HG03280 (cell line): ENCODE data around the gene SLC29A1.
A peak's percentile ranks its signal among the peaks of the same experiment; 100 is the strongest.

Source experiments
- ATAC-seq: cut with Tn5 transposase; IDR thresholded peaks from one replicate; pipeline ENCODE4 v1.9.1; 2021; ENCODE audit warnings: mild to moderate bottlenecking, moderate library complexity; ENCODE audit not compliant: unreplicated experiment

The SLC29A1 gene

DNA sequence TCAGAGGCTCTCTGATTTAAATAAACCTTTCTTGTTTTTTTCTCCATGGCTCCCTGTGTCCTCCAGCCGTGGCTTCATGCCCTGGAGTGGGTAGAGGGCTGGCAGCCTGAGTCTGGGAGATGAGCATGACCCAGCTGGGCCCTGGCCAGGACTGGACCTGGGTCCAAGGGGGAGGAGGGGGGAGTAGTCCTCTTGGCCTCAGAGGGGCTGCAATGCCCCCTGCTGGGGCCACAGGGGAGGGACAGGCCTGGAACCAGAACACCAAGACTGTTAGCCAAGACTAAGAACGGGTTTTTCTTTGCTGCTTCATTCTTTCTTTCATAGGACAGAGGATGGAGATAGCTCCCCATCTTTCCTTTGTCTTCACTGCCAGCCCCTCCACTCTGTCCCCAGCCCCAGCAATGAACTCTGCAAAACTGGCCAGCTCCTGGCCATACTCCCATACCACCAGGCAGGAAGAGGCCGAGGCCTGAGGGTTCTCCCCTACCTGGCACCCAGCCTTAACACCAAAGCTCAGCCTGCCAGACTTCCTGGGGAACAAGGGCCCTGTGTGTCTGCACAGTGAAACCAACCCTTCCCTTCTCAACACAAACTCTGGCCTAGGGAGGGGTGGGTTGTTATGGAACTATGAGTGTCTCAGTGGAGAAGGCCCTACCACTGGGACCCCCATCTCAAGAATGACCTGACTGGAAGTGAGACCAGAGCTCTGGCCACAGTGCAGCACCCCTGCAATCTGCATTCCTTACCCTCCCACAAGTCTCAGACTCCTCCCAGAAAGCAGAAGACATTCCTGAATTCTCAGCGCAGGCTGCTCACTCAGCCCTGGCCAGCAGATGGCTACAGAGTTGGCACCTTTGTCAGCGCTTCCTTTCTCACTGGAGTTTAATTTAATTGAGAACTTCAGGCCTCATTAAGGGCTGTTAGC, 11.0 kb downstream of the SLC29A1 start:
- ATAC-seq: no peak

DNA sequence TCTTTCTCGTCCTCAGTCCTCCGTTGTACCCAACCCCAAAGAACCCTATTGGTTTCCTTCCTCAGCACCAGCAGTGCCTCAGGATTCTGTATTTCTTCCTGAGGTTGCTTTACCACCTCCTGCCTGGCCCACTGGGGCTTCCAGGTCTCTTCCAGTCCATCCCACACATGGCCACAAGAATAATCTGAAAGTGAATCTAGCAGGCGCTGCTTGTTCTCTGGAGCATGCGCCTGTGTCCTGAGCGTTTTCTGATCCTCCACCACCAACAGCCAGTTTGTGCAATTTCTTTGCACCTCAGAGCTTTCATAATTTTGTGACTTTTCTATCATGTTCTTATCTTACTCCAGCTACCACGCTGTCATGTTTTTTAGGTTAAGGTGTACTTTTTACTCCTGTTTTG, 11.9 kb downstream of the SLC29A1 start:
- no peak for ATAC-seq

DNA sequence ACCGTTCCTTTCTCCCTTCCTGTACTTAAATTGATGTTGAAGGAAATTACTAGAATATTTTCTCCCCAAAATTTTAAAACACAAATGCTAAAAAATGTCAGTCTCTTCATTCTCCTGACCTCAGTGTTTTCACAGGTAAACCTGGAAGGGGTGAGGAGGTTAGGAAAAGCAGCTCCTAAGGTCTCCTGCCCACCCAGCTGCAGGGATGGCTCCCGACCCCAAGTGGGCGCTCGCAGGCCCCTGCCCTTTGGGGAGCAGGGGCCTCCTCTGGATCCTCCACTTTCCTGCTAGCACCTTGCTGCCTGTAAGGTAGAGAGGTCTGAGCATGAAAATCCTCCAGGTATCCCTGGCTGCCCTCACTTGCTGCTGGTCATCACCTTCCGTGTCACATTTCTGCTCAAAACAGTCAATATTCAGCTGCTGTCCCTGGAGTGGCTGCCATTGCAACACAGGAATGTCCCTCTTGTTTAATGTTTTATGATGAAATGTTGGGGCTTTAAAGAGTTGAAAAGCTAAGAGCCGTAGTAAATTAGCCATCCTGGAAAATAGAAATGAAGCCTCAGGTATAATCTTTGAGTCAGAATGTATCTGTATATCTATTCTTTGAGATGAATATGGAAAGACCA, 12.6 kb downstream of the SLC29A1 start:
- ATAC-seq: no peak

DNA sequence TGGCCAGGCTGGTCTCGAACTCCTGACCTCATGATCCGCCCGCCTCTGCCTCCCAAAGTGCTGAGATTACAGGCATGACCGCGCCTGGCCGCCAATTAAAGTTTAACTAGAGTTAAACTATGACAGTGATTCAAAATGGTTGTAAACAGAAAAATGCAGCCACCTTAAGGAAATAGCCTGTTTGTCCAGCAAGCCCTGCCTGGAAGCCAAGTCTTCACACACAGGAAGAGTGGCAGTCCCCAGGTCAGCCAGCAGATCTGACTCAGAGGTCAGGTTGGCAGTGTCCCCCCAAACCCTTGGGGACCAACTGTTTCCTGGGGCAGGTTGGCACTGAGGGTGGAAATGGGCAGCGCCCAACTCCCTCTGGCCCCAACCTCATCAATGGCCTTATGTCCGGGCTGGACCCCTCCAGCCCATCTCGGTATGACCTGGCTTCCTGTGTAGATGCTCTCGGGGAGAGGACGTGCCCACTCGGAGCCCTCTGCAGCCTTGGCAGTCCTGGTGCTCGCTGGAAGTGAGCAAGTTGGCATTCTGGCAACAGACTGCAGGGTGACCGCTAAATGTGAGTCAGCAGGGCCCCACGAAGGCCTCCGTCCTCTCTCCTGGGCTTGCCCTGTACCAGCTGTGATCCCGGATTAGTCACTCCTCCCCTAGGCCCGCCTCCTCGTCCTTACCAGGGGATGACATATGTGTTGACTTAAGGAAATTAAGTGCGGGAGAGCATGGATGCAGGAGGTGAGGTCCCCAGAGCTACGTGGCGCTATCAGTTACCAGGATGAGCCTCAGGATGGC, 13.8 kb downstream of the SLC29A1 start:
- peak; percentile 45 for ATAC-seq

DNA sequence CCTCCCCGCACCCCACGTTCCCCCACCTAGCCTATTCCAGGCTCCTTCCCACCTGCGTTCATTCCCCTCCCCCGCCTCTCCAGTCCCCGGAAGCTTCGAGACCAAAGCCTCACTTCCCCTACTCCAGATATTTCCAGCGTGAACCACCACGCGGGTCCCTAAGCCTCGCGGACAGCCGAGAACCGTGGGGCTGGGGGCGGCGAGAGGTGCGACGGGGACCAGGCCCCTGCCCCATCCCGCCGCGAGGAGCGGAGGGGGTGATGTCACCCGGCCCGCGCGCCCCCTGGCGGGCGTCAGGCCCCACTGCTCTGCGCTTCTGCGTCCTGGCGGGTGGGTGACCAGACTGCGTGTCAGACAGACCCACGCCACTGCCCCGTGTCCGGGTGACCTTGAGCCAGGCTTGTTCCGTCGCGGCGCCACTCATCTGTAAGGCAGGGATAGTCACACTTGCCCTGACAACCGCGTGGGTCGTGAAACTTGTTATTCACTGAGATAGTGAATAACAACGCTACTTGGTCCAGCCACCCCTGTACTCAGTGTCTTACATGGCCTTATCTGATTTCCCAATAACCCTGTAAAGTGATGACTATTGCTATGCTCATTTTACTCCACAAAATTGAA, 14.5 kb downstream of the SLC29A1 start:
- ATAC-seq: peak; percentile 79

DNA sequence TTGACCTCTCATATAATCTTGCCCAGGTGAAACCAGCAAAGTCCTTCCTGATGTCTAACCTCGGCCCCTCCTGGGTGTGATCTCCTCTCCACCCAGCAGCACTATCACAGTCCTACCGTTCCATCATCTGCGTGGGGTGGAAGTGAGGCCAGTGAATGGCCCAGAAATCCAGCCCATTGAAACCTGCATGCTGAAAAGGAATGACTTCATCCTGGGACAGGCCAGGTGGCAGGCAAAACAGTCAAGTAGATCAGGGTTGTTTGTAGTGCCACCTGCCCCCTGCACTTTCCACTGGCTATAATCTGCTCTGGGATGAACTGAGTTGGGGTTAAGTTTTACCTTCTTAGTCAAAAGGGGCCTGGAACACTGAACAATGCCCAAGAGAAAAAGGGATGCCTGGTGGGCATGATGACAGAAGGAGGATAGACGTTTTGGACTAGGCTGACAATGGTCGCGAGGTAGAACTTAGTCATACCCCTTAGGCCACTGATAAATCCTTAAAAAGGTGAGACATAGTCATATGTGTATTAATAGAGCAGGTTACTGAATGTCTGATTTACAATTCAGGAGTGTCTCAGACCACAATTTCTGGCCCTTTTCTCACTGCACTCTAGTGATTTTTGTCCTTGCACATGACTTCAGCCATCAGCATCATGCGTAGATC, 15.4 kb downstream of the SLC29A1 start:
- no peak for ATAC-seq

DNA sequence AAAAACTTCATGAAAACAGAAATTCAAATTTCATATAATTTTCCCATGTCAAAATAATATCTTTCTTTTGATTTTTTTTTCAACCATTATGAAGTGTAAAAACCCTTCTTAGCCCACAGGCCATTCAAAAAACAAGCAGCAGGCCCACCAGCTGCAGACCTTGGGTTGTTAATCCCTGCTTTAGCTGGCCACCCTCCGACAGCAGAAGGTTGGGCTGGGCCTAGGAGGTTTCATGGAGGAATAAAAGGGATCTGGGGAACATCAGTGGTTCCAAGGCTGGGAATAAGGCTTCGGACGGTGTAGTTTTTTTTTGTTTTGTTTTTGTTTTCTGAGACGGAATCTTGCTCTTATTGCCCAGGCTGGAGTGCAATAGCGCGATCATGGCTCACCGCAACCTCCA, 19.9 kb downstream of the SLC29A1 start:
- no peak for ATAC-seq

DNA sequence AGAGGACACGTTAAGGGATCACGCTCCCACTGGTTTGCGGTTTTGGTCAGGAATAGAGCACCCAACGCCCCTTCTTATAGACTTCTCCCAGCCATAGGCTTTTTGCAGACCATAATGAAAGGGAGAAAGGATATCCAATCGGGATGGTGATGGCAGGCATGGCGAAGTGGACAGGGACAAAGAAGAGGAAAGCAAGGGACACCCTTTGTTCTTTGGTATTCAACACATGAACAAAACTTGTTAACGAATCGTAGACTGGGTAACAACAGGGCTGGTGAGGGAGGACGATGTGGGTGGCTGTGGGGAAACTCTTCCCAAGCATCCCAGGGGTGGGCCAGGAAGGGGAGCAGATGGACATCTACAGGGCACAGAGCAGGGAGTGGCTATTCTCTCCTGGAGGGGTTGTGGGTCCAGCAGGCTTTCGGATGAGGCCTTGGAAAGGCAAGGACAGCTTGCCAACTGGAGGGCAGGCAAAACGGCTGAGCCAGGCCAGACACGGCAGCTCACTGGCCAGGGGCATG, 22.1 kb downstream of the SLC29A1 start:
- no peak for ATAC-seq

DNA sequence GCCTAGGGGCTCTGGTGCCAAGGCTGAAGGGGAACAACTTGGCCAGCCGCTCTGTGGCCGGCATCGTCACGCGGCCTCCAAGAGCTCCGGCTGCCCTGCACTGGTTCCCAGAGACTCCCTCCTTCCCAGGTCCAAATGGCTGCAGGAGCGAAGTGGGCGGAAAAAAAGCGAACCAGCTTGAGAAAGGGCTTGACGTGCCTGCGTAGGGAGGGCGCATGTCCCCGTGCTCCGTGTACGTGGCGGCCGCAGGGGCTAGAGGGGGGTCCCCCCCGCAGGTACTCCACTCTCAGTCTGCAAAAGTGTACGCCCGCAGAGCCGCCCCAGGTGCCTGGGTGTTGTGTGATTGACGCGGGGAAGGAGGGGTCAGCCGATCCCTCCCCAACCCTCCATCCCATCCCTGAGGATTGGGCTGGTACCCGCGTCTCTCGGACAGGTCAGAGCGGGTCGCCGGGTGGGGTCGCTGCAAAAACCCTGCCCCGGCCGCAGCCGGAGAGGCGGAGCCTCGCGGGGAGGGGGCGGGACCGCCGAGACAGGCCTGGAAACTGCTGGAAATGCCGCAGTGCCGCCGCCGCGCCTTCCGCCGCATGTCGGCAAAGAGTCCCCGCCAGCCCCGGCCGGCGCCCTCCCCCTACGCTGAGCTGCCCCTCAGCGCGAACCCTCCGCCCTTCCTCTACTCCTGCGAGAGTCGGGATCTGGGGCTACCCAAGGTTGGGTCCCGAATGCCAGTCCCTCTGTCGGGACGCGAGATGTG, 22.7 kb downstream of the SLC29A1 start:
- ATAC-seq: peak; percentile 46

DNA sequence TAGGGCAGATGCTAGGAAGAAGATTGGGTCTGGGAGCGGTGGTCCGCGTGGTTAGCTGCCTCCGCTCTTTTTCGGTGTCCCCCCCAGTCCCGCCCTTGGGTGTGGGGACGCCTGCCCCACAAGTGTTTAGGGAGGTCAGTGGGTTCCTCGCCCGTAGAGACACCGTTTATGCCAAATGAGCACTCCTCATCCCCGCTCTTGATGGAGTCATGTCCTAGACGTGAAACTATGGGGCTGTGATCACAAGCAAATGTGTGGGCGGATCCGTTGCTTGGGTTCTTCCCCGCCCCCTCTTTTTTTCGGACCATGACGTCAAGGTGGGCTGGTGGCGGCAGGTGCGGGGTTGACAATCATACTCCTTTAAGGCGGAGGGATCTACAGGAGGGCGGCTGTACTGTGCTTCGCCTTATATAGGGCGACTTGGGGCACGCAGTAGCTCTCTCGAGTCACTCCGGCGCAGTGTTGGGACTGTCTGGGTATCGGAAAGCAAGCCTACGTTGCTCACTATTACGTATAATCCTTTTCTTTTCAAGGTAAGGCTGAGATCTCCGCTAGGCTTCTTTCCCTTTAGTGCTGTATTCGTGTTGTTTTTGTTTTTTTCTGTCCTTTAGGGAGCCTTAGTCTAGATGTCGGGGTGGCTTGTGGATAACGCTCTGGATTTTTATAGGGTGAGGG, 23.4 kb downstream of the SLC29A1 start, which contains the start of gene HSP90AB1:
HSP90AB1 (plus strand) TSS at position 439 of the 675 bp plus-strand sequence. CDS start 1,529 bp downstream, outside the sequence.
- ATAC-seq: peak; percentile 60

DNA sequence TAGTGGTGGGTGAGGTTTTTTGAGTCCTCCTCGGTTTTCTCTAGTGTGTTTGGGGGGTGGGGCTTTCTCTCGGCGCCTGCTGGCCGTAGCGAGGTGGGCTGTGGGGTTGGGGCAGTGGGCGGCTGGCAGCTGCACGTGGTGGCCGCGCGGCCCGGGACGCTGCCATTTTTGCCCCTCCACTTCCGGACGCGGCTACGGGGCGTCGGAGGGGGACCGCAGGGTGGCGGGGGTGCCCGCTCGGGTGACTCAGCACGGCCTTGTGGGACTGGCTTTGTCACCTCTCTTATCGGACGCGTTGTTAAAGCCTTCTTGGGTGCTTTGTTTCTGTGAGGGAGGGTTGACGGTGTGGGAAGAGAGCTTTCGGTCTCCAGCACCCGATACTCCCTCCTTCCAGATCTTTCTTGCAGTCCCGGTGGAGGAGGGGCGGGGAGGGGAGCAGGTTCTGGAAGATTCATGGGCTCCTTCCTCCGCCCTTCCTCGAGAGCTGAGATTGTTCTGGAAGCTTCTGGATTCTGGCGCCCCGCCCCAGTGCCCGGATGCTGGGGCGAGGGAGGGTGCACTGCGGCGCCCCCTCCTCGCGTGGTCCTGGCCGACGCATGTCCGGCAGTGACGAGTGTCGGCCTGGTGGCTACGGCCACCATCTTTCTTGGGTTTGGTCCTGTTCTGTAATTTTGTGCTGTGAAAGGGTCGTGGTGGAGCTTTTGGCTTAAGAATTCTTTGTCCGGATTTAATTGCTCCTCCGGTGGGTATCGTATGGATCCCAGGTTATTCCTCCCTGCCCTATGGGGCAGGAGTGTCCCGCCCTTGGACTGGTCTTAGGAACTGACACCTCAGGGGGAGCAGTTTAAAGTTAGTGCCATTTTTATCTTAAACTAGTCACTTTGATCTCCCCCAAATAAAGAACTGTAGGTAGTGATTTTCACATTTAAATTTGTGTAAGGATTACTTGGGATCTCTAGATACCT, 24.2 kb downstream of the SLC29A1 start:
- peak; percentile 38 for ATAC-seq

DNA sequence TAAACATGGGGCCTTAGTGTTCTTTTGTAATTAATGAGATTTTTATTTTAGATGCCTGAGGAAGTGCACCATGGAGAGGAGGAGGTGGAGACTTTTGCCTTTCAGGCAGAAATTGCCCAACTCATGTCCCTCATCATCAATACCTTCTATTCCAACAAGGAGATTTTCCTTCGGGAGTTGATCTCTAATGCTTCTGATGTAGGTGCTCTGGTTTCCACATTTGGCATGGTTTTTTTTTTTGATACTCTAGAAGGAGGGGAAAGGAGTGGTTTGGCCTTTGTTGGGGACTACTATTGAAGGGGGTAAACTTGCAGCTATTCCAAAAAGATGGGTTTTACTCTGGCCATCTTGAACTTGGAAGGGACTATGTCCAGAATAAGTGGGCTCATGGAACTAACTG, 25.2 kb downstream of the SLC29A1 start:
- no peak for ATAC-seq

DNA sequence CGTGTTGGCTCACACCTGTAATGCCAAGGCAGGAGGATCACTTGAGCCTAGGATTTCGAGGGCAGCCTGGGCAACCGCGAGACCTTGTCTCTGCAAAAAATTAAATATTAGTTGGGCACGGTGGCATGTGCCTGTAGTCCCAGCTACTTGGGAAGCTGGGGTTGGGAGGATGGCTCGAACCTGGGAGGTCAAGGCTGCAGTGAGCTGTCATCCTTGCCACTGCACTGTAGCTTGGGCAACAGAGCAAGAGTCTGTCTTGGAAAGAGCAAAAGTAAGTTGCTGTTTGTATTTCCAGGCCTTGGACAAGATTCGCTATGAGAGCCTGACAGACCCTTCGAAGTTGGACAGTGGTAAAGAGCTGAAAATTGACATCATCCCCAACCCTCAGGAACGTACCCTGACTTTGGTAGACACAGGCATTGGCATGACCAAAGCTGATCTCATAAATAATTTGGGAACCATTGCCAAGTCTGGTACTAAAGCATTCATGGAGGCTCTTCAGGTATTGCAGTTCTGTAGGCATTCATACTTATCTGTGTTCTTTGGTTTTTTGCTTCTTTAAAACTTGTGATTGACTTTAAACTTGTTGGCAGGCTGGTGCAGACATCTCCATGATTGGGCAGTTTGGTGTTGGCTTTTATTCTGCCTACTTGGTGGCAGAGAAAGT, 25.8 kb downstream of the SLC29A1 start:
- no peak for ATAC-seq

DNA sequence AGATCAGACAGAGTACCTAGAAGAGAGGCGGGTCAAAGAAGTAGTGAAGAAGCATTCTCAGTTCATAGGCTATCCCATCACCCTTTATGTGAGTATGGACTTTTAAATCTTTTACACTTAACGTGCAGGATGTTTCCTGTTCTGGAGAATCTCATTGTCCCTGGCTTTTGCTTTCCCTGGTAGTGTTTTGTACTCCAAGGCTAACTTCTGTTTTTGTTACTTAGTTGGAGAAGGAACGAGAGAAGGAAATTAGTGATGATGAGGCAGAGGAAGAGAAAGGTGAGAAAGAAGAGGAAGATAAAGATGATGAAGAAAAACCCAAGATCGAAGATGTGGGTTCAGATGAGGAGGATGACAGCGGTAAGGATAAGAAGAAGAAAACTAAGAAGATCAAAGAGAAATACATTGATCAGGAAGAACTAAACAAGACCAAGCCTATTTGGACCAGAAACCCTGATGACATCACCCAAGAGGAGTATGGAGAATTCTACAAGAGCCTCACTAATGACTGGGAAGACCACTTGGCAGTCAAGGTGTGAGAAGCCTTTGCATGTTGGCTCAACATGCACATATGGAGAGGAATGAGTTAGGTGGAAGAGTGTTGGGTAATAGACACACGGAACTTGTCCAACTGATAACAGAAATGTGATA, 26.8 kb downstream of the SLC29A1 start:
- ATAC-seq: no peak

DNA sequence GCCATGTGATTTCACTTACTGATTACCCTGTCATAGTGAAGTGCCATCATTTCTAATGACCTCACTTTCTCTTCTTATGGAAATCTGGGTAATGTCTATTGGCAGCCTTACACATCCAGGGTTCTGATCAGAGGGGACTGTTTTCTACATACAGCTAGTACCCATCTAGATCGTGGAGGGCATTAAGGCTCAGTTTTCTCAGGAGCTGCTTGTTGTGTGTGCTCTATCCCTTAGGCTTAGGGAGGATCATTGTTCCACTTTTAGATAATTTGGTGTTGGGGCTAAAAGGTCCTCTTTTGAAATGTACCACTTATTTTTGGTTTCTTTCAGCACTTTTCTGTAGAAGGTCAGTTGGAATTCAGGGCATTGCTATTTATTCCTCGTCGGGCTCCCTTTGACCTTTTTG, 27.3 kb downstream of the SLC29A1 start:
- no peak for ATAC-seq
